Keratinocyte (primary cell): ENCODE data around the gene TMEM54. TPM values are rescaled to one million over a fixed set of nuclear protein-coding genes. Genes with fewer than 3 reads are reported as not detected.

Experiments used
- DNase-seq: peaks from one replicate; pipeline ENCODE4 v3.0.0-alpha.2; 2011; ENCODE audit warnings: low read depth, missing footprints, low spot score
- FAIRE-seq: peaks from 2 replicates; lab custom pipeline; 2011; peaks lifted over from hg19 to GRCh38; lab: Jason Lieb, UNC
- H2AFZ ChIP-seq: 2 replicates; pipeline ENCODE4 v1.6.0; 2012; ENCODE audit warnings: low read length, control low read depth, inconsistent platforms; ENCODE audit not compliant: control insufficient read depth
- H3K27ac ChIP-seq: 2 replicates; pipeline ENCODE4 v1.5.1; 2011; ENCODE audit warnings: low read length; ENCODE audit not compliant: control insufficient read depth, insufficient read depth
- H3K27me3 ChIP-seq: 3 replicates; pipeline ENCODE4 v1.6.0; 2011; ENCODE audit warnings: low read length; ENCODE audit not compliant: control insufficient read depth, insufficient read depth; ENCODE audit errors: extremely low read depth
- H3K36me3 ChIP-seq, 2 experiments: 2 replicates in 1 of 2; 3 replicates in 1 of 2; pipeline ENCODE4 v1.5.1; 2011; ENCODE audit warnings: low read length in 2 of 2, mild to moderate bottlenecking in 1 of 2; ENCODE audit not compliant: control insufficient read depth in 2 of 2, insufficient read depth in 2 of 2; ENCODE audit errors: extremely low read depth in 1 of 2
- H3K4me1 ChIP-seq: 3 replicates; pipeline ENCODE4 v1.5.1; 2011; ENCODE audit warnings: low read length; ENCODE audit not compliant: control insufficient read depth, insufficient read depth; ENCODE audit errors: extremely low read depth
- H3K4me2 ChIP-seq: 3 replicates; pipeline ENCODE4 v1.6.0; 2011; ENCODE audit warnings: low read depth, low read length; ENCODE audit not compliant: control insufficient read depth, insufficient read depth; ENCODE audit errors: extremely low read depth
- H3K4me3 ChIP-seq, 3 experiments: fragments of 200-600 bp in 1 of 3; sonication (generic) in 1 of 3; 2 replicates in 2 of 3; 3 replicates in 1 of 3; pipeline ENCODE4 v1.5.1; 2011 to 2016; ENCODE audit warnings: low read length in 3 of 3, mild to moderate bottlenecking in 3 of 3, control low read depth in 2 of 3, inconsistent platforms in 1 of 3, low read depth in 1 of 3, mixed read lengths in 1 of 3, mixed run types in 1 of 3, moderate library complexity in 1 of 3; ENCODE audit not compliant: control insufficient read depth in 2 of 3, insufficient read depth in 2 of 3; ENCODE audit errors: extremely low read depth in 1 of 3
- H3K79me2 ChIP-seq: 2 replicates; pipeline ENCODE4 v1.6.0; 2012; ENCODE audit warnings: low read length; ENCODE audit not compliant: control insufficient read depth, insufficient read depth
- H3K9ac ChIP-seq: 3 replicates; pipeline ENCODE4 v1.6.0; 2011; ENCODE audit warnings: low read length; ENCODE audit not compliant: control insufficient read depth, insufficient read depth; ENCODE audit errors: extremely low read depth
- H3K9me1 ChIP-seq: 3 replicates; pipeline ENCODE4 v1.6.0; 2011; ENCODE audit warnings: low read length; ENCODE audit not compliant: control insufficient read depth, insufficient read depth; ENCODE audit errors: extremely low read depth
- H3K9me3 ChIP-seq: 2 replicates; pipeline ENCODE4 v1.5.1; 2012; ENCODE audit warnings: low read depth, low read length; ENCODE audit not compliant: control insufficient read depth
- H4K20me1 ChIP-seq: 3 replicates; pipeline ENCODE4 v1.6.0; 2011; ENCODE audit warnings: low read length; ENCODE audit not compliant: control insufficient read depth, insufficient read depth; ENCODE audit errors: extremely low read depth
- EZH2 ChIP-seq: IDR thresholded peaks from one replicate; pipeline ENCODE4 v1.6.1; 2012; ENCODE audit warnings: inconsistent platforms, mild to moderate bottlenecking, low read length, moderate library complexity
- dilution Hi-C: fragments of 300-500 bp; cut with MboI; formaldehyde crosslinking; loops from one replicate; pipeline ENCODE4 v1.7.0; 2020; ENCODE audit warnings: low sequenced_read_pairs; ENCODE audit not compliant: extremely low pct_ligation_motif_present
- polyA plus RNA-seq, 5 experiments: library from polyadenylated mRNA; depleted of rRNA in 3 of 5; stranded (reverse) in 3 of 5; stranded (forward) in 1 of 5; unstranded in 1 of 5; fragments of >200 nt; gene quantifications; 1 replicate in 1 of 5; 2 replicates in 3 of 5; 3 replicates in 1 of 5; pipeline versions ENCODE4 v1.2.1 to v1.2.3, GENCODE V29; 2011 to 2012; ENCODE audit warnings: missing spikeins in 2 of 5, low read depth in 1 of 5, low replicate concordance in 1 of 5
- TF ChIP-seq, protein P1 (sequence below), 3 experiments: IDR thresholded peaks in 1 of 3; conservative IDR thresholded peaks in 1 of 3; optimal IDR thresholded peaks in 1 of 3; 2 replicates in 2 of 3; 3 replicates in 1 of 3; pipeline versions ENCODE3 to v1.5.1; 2011; ENCODE audit warnings: low read length in 3 of 3, mild to moderate bottlenecking in 3 of 3, moderate library complexity in 2 of 3, control low read depth in 1 of 3, inconsistent platforms in 1 of 3; ENCODE audit not compliant: insufficient read depth in 2 of 3; ENCODE audit errors: extremely low read depth in 1 of 3

TMEM54 gene
- polyA plus RNA-seq, 1 donor (not counting 4 experiments of a cell fraction or from before 2014, with no cell fraction given) = 59.4 TPM

DNA sequence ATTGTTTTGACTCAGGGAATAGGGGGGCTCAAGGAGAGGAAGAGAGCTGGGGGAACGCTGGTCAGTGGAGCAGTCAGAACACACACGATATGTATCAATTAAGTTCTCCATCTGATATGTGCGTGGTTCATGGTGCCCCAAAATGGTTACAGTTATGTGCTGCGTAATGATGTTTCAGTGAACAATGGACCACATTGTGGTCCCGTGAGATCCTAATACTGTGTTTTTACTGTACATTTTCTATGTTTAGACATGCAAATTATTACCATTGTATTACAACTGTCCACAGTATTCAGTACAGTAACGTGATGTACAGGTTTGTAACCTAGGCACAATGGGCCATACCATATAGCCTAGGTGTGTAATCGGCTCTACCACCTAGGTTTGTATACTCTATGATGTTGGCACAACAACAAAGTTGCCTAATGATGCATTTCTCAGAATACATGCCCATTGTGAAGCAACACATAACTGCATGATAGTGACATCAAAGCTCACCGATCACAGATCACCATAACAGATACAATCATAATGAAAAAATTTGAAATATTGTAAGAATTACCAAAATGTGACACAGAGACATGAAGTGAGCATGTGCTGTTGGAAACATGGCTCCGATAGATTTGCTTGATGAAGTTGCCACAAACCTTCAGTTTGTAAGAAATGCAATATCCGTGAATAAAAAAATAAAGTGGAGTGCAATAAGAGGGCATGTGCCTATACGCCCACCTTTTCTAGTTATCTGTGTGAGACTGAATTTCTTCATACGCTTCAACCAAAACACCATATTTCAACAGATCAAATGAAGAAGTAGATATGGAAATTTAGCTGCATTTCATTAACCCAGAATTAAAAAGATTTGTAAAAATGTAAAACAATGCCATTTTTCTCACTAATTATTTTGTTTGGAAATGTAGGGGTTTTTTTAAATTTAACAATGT, 14.8 kb upstream of the TMEM54 start:
- H3K9me1 ChIP-seq = no peaks in the 10 kb centered on the region
- dilution Hi-C loops = no loop called here
- H4K20me1 ChIP-seq = no peaks in the 10 kb centered on the region
- no peak overlapping the region for H3K9ac ChIP-seq
- H3K79me2 ChIP-seq = no peaks in the 10 kb centered on the region
- no peak overlapping the region for H2AFZ ChIP-seq
- H3K4me1 ChIP-seq = no peaks in the 10 kb centered on the region
- FAIRE-seq = no peak
- no peaks in the 10 kb centered on the region for H3K36me3 ChIP-seq
- TF ChIP-seq EZH2 = no peak
- TF ChIP-seq, protein P1, sequence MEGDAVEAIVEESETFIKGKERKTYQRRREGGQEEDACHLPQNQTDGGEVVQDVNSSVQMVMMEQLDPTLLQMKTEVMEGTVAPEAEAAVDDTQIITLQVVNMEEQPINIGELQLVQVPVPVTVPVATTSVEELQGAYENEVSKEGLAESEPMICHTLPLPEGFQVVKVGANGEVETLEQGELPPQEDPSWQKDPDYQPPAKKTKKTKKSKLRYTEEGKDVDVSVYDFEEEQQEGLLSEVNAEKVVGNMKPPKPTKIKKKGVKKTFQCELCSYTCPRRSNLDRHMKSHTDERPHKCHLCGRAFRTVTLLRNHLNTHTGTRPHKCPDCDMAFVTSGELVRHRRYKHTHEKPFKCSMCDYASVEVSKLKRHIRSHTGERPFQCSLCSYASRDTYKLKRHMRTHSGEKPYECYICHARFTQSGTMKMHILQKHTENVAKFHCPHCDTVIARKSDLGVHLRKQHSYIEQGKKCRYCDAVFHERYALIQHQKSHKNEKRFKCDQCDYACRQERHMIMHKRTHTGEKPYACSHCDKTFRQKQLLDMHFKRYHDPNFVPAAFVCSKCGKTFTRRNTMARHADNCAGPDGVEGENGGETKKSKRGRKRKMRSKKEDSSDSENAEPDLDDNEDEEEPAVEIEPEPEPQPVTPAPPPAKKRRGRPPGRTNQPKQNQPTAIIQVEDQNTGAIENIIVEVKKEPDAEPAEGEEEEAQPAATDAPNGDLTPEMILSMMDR (optimal IDR thresholded peaks at IDR 0.05 in 1 of 3, IDR thresholded peaks at IDR 0.05 in 1 of 3, conservative IDR thresholded peaks at IDR 0.05 in 1 of 3; ENCODE audit: extremely low read depth in 1 of 3, insufficient read depth in 2 of 3, low read length in 3 of 3) = no peak
- H3K9me3 ChIP-seq = no peaks in the 10 kb centered on the region
- H3K27me3 ChIP-seq = no peaks in the 10 kb centered on the region
- no peak overlapping the region for H3K27ac ChIP-seq
- H3K4me2 ChIP-seq = no peak overlapping the region
- no peak for DNase-seq
- H3K4me3 ChIP-seq = no peak overlapping the region

DNA sequence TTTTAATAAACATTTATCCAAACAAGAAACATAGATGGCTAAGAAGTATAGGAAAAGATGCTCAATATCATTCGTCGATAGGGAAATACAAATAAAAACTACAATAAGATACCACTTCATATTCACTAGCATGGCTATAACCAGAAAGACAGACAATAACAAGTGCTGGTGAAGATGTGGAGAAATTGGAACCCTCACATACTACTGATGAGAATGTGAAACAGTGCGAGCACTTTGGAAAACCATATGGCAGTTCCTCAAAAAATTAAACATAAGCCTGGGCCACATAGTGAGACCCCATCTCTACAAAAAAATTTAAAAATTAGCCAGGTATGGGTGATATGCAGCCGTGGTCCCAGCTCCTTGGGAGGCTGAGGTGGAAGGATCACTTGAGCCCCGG, 9.1 kb upstream of the TMEM54 start:
- no peaks in the 10 kb centered on the region for H4K20me1 ChIP-seq
- H3K79me2 ChIP-seq = no peaks in the 10 kb centered on the region
- H3K27ac ChIP-seq = no peak overlapping the region
- H3K4me3 ChIP-seq = no peak overlapping the region
- peaks cover 2% of the 10 kb centered on the region for H3K9me1 ChIP-seq
- no peak overlapping the region for H3K9ac ChIP-seq
- H3K27me3 ChIP-seq = no peaks in the 10 kb centered on the region
- no peak overlapping the region for H3K4me2 ChIP-seq
- DNase-seq = no peak
- H3K4me1 ChIP-seq = no peaks in the 10 kb centered on the region
- no peaks in the 10 kb centered on the region for H3K9me3 ChIP-seq
- no peak for TF ChIP-seq EZH2
- TF ChIP-seq, protein P1 (optimal IDR thresholded peaks at IDR 0.05 in 1 of 3, IDR thresholded peaks at IDR 0.05 in 1 of 3, conservative IDR thresholded peaks at IDR 0.05 in 1 of 3; ENCODE audit: extremely low read depth in 1 of 3, insufficient read depth in 2 of 3, low read length in 3 of 3) = no peak
- FAIRE-seq = no peak
- no peak overlapping the region for H2AFZ ChIP-seq
- no peaks in the 10 kb centered on the region for H3K36me3 ChIP-seq
- dilution Hi-C loops = no loop called here
